DMS79 treated with DMSO at 0.1 percent for 48 hours (cell line): Measurements from ENCODE around the gene FBXL5.
A peak's percentile ranks its signal among the peaks of the same experiment; 100 is the strongest.

Experiments used
- DNase-seq: peaks from one replicate; lab custom pipeline; 2025; lab: John Stamatoyannopoulos, UW

Gene FBXL5

GRCh38 chr4:15676039-15676438 lies 20.9 kb upstream of the FBXL5 start:
- no peak for DNase-seq

DNA sequence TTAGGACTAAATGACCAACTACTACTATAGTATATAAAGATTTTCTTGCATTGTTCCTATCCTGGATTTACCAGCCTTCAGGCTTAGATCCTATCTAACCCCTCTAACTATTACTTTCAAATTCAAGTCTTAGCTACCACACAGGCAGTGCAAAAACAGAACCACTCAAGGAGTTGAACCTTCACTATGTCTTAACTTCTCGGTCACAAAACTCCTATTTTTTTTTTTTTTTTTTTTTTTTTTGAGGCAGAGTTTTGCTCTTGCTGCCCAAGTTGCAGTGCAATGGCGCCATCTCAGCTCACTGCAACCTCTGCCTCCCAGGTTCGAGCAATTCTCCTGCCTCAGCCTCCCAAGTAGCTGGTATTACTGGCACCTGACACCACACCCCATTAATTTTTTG lies 20.2 kb upstream of the FBXL5 start:
- DNase-seq, result no peak

DNA sequence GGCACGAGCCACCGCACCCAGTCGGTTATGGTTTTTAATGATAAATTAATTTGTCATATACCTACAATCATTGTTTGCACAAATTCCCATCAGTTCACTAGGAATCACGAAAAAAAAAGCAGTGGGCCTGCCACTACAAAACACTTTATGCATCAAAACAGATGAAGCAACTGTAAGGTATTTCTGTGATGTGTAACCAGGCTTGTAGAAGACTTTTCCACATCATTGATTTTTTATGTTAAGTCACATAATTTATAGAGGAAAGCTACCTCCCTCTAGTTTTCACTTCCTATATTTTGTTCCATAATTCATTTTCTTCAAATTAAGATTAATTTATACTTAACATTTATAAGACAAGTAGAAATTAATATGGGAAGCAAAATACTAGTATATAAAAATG lies 19.8 kb upstream of the FBXL5 start:
- DNase-seq, result no peak

GRCh38 chr4:15674046-15674445 lies 18.9 kb upstream of the FBXL5 start:
- no peak for DNase-seq

DNA sequence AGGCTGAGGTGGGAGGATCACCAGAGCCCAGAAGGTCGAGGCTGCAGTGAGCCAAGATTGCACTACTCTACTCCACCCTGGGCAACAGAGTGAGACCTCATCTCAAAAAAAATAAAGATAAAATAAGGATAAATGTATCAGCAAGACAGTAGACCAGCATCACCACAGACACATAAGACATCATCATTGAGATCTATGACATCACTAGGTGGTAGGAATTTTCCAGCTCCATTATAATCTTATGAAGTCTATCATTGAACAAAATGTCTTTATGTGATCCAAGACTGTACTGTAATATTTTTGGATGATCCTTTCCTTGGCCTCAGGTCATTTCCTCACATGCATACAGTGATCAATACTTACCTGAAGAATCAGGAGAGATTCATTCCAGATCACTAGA lies 18.2 kb upstream of the FBXL5 start:
- no peak for DNase-seq

DNA sequence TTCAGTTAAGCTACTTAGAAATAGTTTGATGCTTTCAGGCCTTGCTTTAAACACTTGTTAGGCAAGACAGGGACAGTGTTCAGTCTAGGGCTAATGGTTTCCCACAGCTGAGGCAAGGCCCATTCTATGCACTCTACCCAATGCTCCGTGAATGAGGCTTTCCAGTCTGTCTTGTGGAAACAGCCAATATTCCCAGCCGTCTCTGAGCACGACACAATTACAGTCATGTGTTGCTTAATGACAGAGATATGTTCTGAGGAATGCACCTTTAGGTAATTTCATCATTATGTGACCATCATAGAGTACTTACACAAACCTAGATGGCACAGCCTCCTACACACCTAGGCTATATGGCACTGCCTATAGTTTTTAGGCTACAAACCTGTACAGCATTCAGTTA lies 16.9 kb upstream of the FBXL5 start:
- no peak for DNase-seq

DNA sequence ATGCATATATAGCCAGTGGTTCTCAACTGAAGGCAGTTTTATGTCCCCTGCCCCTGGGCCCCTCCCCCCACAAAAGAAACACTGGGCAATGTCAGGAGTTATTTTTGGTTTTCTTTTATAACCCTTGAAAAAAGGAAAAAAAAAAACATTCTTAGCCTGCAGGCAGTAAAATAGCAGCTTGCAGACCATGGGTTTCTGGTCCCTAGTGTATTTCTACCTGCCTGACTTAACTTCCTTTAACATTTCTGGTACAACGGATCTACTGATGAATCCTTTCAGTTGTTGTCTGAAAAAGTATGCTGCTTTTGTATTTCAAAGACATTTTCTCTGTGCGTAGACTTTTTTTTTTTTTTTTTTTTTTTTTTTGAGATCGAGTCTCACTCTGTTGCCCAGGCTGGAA lies 15.4 kb upstream of the FBXL5 start:
- no peak for DNase-seq

DNA sequence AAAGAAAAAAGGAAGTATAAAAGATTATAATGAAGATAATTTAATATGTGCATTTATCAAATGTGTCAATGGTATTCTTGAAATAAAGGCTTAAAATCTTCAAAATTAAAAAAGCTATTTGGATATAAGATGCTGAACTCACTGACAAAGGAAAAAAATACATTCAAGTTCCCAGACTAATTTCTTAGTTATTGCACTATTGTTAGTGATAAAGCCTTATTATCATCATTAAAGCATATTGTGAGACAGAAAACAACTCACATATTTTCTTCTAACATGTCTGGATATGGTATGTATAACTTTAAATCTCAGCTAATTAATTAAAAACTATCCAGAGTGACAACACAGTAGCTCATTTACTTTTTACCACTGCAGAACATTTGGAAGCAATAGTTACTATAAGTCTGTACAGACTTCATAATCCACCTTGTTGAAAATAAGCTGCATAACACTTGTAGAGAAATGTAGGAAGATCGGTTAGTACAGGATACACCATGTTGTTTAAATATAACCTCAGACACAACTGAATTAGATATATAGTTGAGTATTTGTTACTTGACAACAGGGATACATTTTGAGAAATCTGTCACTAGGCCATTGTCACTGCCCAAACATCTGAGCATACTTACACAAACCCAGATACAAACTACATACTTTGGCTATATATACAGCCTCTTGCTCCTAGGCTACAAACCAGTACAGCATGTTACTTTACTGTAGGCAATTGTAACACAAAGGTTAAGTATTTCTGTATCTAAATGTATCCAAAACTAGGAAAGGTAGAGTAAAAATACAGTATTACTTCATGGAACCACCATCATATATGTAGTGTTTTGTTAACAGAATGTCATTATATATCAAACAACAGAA lies 13.6 kb upstream of the FBXL5 start:
- no peak for DNase-seq

- DNase-seq, result no peak
Measured at GRCh38 chr4:15667006-15667405, 11.8 kb upstream of the FBXL5 start.

- DNase-seq, result no peak
Measured at GRCh38 chr4:15665753-15666365, 10.7 kb upstream of the FBXL5 start.

DNA sequence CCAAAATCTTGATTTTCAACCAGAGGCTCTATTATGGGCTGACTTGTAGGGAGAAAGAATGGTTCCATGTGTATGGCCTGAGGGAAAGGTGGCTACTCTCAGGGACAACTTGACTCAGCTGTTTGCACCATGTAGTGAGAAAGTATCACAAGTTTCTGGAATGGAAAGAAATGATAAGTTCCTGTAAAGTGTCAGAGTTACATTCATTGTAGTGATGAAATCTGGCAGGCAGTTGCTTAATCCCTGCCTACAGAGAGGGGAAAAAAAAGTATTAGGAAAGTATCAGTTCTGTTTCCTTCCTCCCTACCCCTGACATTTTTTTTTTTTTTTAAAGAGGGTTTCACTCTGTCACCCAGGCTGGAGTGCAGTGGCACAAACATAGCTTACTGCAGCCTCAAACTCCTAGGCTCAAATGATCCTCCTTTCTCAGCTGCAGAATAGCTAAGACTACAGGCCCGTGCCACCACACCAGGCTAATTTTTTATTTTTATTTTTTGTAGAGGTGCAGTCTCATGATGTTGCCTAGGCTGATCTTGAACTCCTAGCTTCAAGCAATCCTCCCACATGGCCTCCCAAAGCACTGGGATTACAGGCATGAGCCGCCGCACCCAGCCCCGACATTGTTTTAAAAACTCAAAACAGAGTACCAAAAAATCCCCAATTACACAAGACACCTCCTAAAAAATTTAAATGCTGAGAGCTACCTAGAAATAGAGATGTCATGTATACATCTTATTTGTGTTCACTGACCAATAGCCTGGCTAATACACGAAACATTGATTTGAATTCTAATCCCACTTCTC lies 4.8 kb upstream of the FBXL5 start:
- DNase-seq, result no peak

DNA sequence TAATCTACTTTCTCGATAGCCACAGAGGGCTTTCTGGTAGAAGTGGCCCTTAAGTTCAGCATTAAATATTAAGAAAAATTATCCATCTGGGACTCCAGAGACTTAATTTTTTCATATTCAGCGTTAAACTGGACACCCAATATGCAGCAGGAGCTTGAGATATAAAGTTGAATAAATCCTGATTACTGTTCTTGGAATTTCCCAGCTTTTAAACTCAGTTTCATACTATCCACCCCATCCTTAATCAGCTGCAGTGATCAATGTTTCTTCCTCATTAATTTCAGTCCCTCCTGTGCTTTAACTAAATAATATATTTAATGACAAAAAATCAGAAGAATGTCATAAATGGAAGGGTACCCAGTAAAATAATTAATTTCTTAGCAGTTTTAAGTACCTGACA lies 3.6 kb upstream of the FBXL5 start:
- no peak for DNase-seq

DNA sequence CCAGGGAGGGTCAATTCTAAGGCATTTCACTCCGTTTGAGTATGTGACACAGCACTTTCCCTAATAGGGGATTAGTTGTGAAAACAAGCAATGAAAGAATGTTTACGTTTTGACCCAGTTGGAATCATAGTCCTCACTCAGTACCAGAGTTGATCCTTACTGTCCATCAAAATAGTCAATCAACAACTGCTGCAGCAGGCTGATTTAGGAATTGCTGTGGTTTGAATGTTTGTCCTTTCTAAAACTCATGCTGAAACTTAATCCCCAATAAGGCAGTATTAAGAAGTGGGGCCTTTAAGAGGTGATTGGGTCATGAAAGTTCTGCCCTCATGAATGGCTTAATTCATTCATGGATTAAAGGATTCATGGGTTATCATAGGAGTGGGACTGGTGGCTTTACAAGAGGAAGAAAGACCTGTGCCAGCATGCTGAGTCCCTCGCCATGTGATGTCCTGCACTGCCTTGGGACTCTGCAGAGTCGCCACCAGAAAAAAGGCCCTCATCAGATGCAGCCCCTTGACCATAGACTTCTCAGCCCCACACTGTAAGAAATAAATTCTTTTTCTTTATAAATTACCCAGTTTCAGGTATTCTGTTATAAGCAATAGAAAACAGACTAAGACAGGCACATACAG lies 3.1 kb upstream of the FBXL5 start:
- no peak for DNase-seq

- no peak for DNase-seq
Measured at GRCh38 chr4:15657366-15657765, 2.2 kb upstream of the FBXL5 start.

- peak; percentile 22 for DNase-seq
Measured at GRCh38 chr4:15656038-15656470, 897 bp upstream of the FBXL5 start.

DNA sequence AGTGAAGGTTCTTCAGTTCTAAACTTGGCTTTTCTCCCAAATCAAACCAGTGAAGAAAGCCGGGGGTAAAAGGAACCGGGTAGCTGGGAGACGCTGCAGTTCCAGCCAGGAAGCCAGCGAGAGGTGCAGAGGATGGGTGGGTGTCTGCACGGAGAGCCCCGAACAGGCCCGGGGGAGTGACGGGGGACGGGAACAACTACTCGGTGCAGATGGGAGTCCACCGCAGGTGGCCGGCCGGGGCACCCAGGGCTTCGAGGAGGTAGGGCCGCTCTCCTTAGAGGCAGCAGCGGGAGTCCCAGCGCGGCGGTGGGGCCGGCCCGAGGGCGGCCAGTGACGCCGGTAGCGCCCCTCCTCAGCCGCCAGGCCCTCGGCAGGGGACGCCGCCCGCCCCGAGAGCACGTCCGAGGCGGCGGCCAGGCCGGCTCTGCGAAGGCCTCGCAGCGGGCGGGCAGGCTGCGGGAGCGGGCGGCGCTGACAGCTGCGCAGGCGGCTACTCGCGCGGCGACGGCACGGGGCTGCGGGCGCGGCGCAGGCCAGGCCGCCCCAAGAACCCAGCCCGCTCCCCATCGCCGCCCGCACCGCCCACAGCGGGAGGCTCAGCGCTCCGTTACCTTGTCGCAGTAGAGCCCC lies 449 bp downstream of the FBXL5 start:
- peak; percentile 20 for DNase-seq

DNA sequence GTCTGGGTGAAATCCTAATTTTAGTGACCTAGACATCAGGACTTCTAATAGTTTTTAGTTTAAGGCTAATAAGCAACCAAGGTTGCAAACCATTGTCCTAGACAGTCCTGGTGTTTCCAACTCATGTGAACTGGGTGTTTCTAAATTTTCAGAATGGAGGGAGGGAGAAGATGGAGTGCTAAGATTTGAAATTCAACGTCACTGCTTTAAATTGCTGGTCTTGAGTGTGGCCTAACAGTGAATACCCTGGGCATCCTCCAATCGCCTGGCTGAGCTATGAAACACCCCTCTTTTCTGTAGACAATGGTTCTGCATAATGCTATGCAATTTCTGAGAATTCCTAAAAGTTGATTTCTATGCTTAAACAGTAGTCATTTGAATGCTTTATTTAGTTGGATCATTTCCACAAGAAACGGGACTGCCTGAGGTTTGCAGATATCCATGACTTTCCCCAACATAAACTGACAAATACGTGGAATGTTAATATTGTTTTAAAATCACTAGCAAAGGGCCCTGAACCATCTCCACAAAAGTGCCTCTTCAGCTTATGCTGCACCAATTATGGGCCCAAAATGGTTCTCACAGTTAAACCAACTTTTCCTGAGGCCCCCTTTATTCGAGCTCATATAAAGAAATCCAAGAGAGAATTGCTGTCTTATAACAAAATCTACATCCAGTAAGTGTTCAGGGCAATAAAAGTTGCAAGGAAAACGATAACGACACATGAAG lies 1.1 kb downstream of the FBXL5 start:
- DNase-seq, result peak; percentile 37

DNA sequence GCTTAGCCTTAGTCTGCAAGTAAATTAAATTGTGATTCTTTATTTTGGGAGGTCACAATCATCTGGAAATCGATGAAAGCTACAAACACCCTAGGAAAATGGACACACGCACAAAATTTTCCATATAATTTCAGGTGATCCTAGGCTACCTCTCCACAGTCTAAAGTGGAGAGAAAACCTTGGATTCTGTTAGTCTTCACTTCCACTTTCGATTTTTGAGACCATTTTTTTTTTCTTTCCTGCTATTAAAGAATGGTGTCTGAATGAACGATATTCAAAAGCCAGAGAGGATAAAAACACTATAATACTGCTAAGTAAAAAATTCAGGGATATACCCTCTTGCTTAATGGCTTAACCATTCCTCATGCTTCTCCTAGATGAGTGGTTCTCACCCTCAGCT lies 1.7 kb downstream of the FBXL5 start:
- DNase-seq, result no peak

DNA sequence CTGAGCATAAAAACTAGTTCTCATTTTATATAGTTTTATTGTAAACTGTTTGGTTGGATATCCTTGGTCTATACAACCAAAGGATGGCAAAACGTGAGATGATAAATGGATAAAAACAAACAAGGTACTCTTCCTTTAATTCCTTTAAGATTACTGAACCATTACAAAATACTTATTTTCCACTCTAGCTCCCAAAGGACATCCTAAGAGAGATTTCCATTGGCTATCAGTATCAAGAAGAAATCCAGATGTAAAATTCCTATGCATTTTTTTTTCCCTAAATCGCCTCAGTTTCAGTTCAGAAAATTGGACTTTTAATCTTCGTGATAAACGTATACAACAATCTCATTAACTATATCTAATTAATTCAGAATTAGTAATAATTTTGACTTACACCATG lies 2.3 kb downstream of the FBXL5 start:
- no peak for DNase-seq

- no peak for DNase-seq
Measured at GRCh38 chr4:15652191-15652590, 3.0 kb downstream of the FBXL5 start.

GRCh38 chr4:15651676-15652075 lies 3.5 kb downstream of the FBXL5 start:
- DNase-seq, result no peak
